ENCODE data around the gene GLI1.

DNA sequence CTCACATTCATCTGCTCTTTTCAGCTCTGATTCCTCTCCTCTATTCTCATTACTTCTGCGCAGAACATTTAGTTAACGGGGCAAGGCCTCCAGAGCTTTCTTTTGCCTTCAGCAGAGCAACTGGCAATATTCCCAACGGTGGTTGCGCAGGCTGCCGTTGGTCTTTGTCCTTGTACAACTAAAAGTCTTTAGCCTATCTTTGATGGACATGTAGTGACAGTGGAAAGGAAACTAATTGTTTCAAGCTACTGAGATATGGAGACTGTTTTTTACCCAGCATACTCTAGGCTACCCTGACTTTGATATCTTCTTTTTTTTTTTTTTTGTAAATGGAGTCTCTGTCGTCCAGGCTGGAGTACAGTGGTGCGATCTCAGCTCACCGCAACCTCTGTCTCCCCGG lies 41.3 kb upstream of the GLI1 start:
- TF ChIP-seq CTCF (IDR thresholded peaks at IDR 0.05 in 8 of 11, conservative IDR thresholded peaks at IDR 0.05 in 3 of 11): no peak
- TF ChIP-seq POLR2AphosphoS5 (IDR thresholded peaks at IDR 0.05): no peak
- TF ChIP-seq POLR2A (IDR thresholded peaks at IDR 0.05): no peak
